Measurements from ENCODE around the gene TRAF3.

The TRAF3 gene

DNA sequence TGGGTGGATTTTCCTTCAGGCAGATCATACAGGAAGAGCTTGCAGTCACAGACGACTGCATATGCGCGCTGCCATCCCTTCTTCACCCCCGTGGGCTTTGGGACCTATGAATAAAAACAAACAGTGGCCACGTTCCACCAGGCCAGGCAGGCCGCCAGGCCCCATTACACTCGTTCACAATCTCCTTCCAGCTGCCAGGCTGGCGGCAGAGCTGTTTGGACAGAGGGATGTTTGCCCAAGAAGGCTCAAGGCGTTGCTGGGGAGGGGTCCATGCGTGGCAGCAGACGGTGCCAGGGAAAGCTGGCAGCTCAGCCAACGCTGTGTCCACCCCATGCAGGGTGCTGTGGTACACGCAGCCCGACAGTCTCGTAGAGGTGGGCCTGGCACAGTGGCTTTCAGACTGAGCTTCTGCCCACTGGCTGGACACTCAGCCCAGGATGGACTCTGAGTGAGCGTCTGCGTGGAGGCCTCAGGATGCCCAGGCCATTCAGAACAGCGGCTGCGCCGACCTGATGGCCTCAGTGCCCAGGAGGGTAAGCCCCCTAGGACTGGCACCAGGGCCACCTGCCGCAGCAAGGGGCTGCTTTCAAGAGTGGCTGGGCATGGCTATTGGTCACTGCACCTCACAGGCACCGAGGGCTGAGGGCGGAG is 172.7 kb downstream of the TRAF3 start:
- Histone ChIP-seq H3K36me3 (ENCODE audit: control insufficient read depth, low read depth, low read length) (peaks cover 77% of the 10 kb centered on the region), H3K9me3 (ENCODE audit: control insufficient read depth, low read depth, low read length) (no peaks in the 10 kb centered on the region), H3K4me1 (ENCODE audit: control insufficient read depth, low read depth, low read length) (no peaks in the 10 kb centered on the region), H3K27ac (ENCODE audit: low read length) (no peak overlapping the region), H3K27me3 (ENCODE audit: control insufficient read depth, insufficient read depth, low read length) (no peaks in the 10 kb centered on the region), H3K9ac (ENCODE audit: low read length) (no peak overlapping the region), H3K4me3 (ENCODE audit: low read length) (no peak overlapping the region)

- no peaks in the 10 kb centered on the region for H3K9me3 ChIP-seq (ENCODE audit: control insufficient read depth, low read depth, low read length)
- H3K9ac ChIP-seq (ENCODE audit: low read length) = no peak overlapping the region
- H3K36me3 ChIP-seq (ENCODE audit: control insufficient read depth, low read depth, low read length) = peaks cover 70% of the 10 kb centered on the region
- no peaks in the 10 kb centered on the region for H3K27me3 ChIP-seq (ENCODE audit: control insufficient read depth, insufficient read depth, low read length)
- no peak overlapping the region for H3K27ac ChIP-seq (ENCODE audit: low read length)
- H3K4me3 ChIP-seq (ENCODE audit: low read length) = no peak overlapping the region
- no peaks in the 10 kb centered on the region for H3K4me1 ChIP-seq (ENCODE audit: control insufficient read depth, low read depth, low read length)
Measured at GRCh38 chr14:102951034-102951433, 173.8 kb downstream of the TRAF3 start.

DNA sequence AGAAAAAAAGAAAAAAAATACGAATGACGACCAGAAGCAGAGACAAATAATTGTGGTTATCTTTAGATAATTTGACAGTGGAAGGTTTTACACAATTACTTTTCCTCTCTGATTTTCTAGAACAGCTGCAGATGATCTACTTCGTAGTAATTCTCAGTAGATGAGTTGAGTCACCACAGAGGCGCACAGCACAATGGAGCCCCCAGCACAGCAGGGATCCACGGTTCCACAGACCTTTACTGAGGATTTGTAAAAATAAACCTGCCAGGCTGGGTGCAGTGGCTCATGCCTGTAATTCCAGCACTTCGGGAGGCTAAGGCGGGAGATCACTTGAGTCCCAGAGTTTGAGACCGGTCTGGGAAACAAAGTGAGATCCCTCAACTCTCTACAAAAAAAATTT is 174.6 kb downstream of the TRAF3 start:
- Histone ChIP-seq H3K4me1 (ENCODE audit: control insufficient read depth, low read depth, low read length) (no peaks in the 10 kb centered on the region), H3K4me3 (ENCODE audit: low read length) (no peak overlapping the region), H3K9me3 (ENCODE audit: control insufficient read depth, low read depth, low read length) (no peaks in the 10 kb centered on the region), H3K36me3 (ENCODE audit: control insufficient read depth, low read depth, low read length) (peaks cover 64% of the 10 kb centered on the region), H3K27ac (ENCODE audit: low read length) (no peak overlapping the region), H3K9ac (ENCODE audit: low read length) (no peak overlapping the region), H3K27me3 (ENCODE audit: control insufficient read depth, insufficient read depth, low read length) (no peaks in the 10 kb centered on the region)

- Histone ChIP-seq H3K9me3 (ENCODE audit: control insufficient read depth, low read depth, low read length) (no peaks in the 10 kb centered on the region), H3K36me3 (ENCODE audit: control insufficient read depth, low read depth, low read length) (peaks cover 62% of the 10 kb centered on the region), H3K27me3 (ENCODE audit: control insufficient read depth, insufficient read depth, low read length) (no peaks in the 10 kb centered on the region), H3K27ac (ENCODE audit: low read length) (no peak overlapping the region), H3K4me3 (ENCODE audit: low read length) (no peak overlapping the region), H3K9ac (ENCODE audit: low read length) (no peak overlapping the region), H3K4me1 (ENCODE audit: control insufficient read depth, low read depth, low read length) (no peaks in the 10 kb centered on the region)
Measured at GRCh38 chr14:102952276-102952675, 175.0 kb downstream of the TRAF3 start.

- Histone ChIP-seq H3K4me1 (ENCODE audit: control insufficient read depth, low read depth, low read length) (no peaks in the 10 kb centered on the region), H3K36me3 (ENCODE audit: control insufficient read depth, low read depth, low read length) (peaks cover 62% of the 10 kb centered on the region)
Measured at GRCh38 chr14:102953100-102953499, 175.9 kb downstream of the TRAF3 start.

GRCh38 chr14:102954081-102954789 is 177.0 kb downstream of the TRAF3 start:
- Histone ChIP-seq H3K4me3 (ENCODE audit: low read length) (no peak overlapping the region), H3K36me3 (ENCODE audit: control insufficient read depth, low read depth, low read length) (peaks cover 64% of the 10 kb centered on the region), H3K4me1 (ENCODE audit: control insufficient read depth, low read depth, low read length) (no peaks in the 10 kb centered on the region), H3K9me3 (ENCODE audit: control insufficient read depth, low read depth, low read length) (no peaks in the 10 kb centered on the region), H3K9ac (ENCODE audit: low read length) (no peak overlapping the region), H3K27ac (ENCODE audit: low read length) (no peak overlapping the region), H3K27me3 (ENCODE audit: control insufficient read depth, insufficient read depth, low read length) (no peaks in the 10 kb centered on the region)

More at GRCh38 chr14:102953100-102953499, 175.9 kb downstream of the TRAF3 start:
- no peak overlapping the region for H3K4me3 ChIP-seq (ENCODE audit: low read length)
- H3K27ac ChIP-seq (ENCODE audit: low read length) = no peak overlapping the region
- H3K9me3 ChIP-seq (ENCODE audit: control insufficient read depth, low read depth, low read length) = no peaks in the 10 kb centered on the region
- no peak overlapping the region for H3K9ac ChIP-seq (ENCODE audit: low read length)
- H3K27me3 ChIP-seq (ENCODE audit: control insufficient read depth, insufficient read depth, low read length) = no peaks in the 10 kb centered on the region

DNA sequence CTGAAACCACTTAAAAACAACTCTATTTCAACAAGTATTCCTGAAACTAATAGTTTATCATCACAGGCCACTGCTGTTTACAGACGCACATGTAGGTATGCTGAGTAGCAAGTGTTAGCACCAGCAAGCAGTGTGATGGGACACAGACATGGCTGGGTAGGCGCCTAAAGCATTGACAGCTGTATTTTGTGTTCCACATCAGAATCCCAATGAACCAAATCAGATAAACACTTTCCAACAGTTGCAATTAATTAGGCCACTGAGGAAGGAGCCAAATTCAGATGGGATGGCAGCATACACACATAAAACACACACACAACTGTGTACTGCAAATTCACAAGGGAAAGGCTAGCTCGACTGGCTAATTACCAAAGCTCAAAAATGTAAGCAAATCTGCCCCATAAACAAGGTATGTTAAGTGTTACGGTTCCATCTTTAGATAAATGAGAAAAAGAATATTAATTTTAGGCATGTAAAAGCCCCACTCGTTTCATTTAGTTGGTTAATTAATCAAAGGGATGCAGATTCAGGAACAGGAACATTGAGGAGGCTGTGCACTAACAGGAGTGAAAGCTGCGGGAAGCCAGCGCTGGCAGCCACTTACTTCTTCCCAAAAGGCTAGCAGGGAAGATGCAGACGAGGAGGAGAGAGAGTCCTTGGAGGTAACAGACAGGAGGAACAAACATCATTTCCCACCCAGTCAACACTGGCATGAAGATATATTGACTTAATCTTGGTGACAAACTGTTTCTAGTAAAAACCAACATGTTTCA is 178.6 kb downstream of the TRAF3 start:
- Histone ChIP-seq H3K4me3 (ENCODE audit: low read length) (no peak overlapping the region), H3K27ac (ENCODE audit: low read length) (no peak overlapping the region), H3K36me3 (ENCODE audit: control insufficient read depth, low read depth, low read length) (peaks cover 58% of the 10 kb centered on the region), H3K9me3 (ENCODE audit: control insufficient read depth, low read depth, low read length) (no peaks in the 10 kb centered on the region), H3K27me3 (ENCODE audit: control insufficient read depth, insufficient read depth, low read length) (no peaks in the 10 kb centered on the region), H3K4me1 (ENCODE audit: control insufficient read depth, low read depth, low read length) (no peaks in the 10 kb centered on the region), H3K9ac (ENCODE audit: low read length) (no peak overlapping the region)

- Histone ChIP-seq H3K4me1 (ENCODE audit: control insufficient read depth, low read depth, low read length) (no peaks in the 10 kb centered on the region), H3K4me3 (ENCODE audit: low read length) (no peak overlapping the region), H3K36me3 (ENCODE audit: control insufficient read depth, low read depth, low read length) (peaks cover 55% of the 10 kb centered on the region), H3K27me3 (ENCODE audit: control insufficient read depth, insufficient read depth, low read length) (no peaks in the 10 kb centered on the region), H3K9me3 (ENCODE audit: control insufficient read depth, low read depth, low read length) (no peaks in the 10 kb centered on the region), H3K27ac (ENCODE audit: low read length) (no peak overlapping the region), H3K9ac (ENCODE audit: low read length) (no peak overlapping the region)
Measured at GRCh38 chr14:102957222-102957621, 180.0 kb downstream of the TRAF3 start.

- H3K4me3 ChIP-seq (ENCODE audit: low read length) = no peak overlapping the region
- H3K4me1 ChIP-seq (ENCODE audit: control insufficient read depth, low read depth, low read length) = no peaks in the 10 kb centered on the region
- no peaks in the 10 kb centered on the region for H3K9me3 ChIP-seq (ENCODE audit: control insufficient read depth, low read depth, low read length)
- peaks cover 55% of the 10 kb centered on the region for H3K36me3 ChIP-seq (ENCODE audit: control insufficient read depth, low read depth, low read length)
- no peak overlapping the region for H3K27ac ChIP-seq (ENCODE audit: low read length)
- no peak overlapping the region for H3K9ac ChIP-seq (ENCODE audit: low read length)
- H3K27me3 ChIP-seq (ENCODE audit: control insufficient read depth, insufficient read depth, low read length) = no peaks in the 10 kb centered on the region
Measured at GRCh38 chr14:102958461-102958860, 181.2 kb downstream of the TRAF3 start.

Measured in iPS-18a (cell line).